B cell (primary cell): ENCODE results near the gene KCNA10. TPM values are rescaled to one million over a fixed set of nuclear protein-coding genes. Genes with fewer than 3 reads are reported as not detected.

ENCODE experiments used
- ATAC-seq: fragments of 200-7000 bp; cut with Tn5 transposase; one replicate; pipeline ENCODE4 v1.10.0; 2021; ENCODE audit warnings: low read depth, mild to moderate bottlenecking, moderate number of reproducible peaks, moderate library complexity
- CTCF ChIA-PET: fragments of 350-600 bp; sonication (Branson Sonifier 250); formaldehyde crosslinking; loops from one replicate; lab custom pipeline; 2021; ENCODE audit warnings: antibody characterized with exemption, inconsistent platforms; lab: Charles Lee
- POLR2A ChIA-PET: fragments of 350-600 bp; sonication (Branson Sonifier 250); formaldehyde crosslinking; loops from one replicate; lab custom pipeline; 2021; ENCODE audit warnings: antibody characterized with exemption; lab: Charles Lee
- DNase-seq: peaks from one replicate; pipeline ENCODE4 v3.0.0; 2013
- H2AFZ ChIP-seq: 2 replicates; pipeline ENCODE4 v1.6.1; 2012; ENCODE audit warnings: mild to moderate bottlenecking, low read depth, low read length; ENCODE audit not compliant: insufficient read depth, poor library complexity, severe bottlenecking
- H3K27ac ChIP-seq, 2 donors: 1 replicate in 1 of 2; 2 replicates in 1 of 2; pipeline ENCODE4 v1.5.1; 2012 to 2013; ENCODE audit warnings: low read length in 2 of 2, mild to moderate bottlenecking in 2 of 2, moderate library complexity in 1 of 2
- H3K27me3 ChIP-seq, 4 experiments: fragments of 200-600 bp in 1 of 4; sonication (generic) in 1 of 4; replicated peaks in 1 of 4; 1 replicate in 2 of 4; 2 replicates in 2 of 4; pipeline versions ENCODE4 v1.6.1 to v1.7.0; 2013 to 2016; ENCODE audit warnings: low read length in 3 of 4, mild to moderate bottlenecking in 2 of 4, mixed read lengths in 1 of 4, moderate library complexity in 1 of 4; ENCODE audit not compliant: insufficient read depth in 4 of 4, control insufficient read depth in 3 of 4; ENCODE audit errors: control extremely low read depth in 1 of 4
- H3K36me3 ChIP-seq, 2 experiments: replicated peaks in 1 of 2; 1 replicate in 1 of 2; 2 replicates in 1 of 2; pipeline versions ENCODE4 v1.6.1 to v1.7.1; 2013; ENCODE audit warnings: low read length in 1 of 2; ENCODE audit not compliant: insufficient read depth in 2 of 2, control insufficient read depth in 1 of 2; ENCODE audit errors: control extremely low read depth in 1 of 2, extremely low read depth in 1 of 2
- H3K4me1 ChIP-seq, 2 donors: fragments of 200-600 bp in 1 of 2; sonication (generic) in 1 of 2; 1 replicate in 1 of 2; 2 replicates in 1 of 2; pipeline versions ENCODE4 v1.5.1 to v1.6.1; 2013 to 2017; ENCODE audit warnings: low read length in 2 of 2; ENCODE audit not compliant: control insufficient read depth in 2 of 2, insufficient read depth in 2 of 2
- H3K4me2 ChIP-seq: replicated peaks from 2 replicates; pipeline ENCODE3; 2012; ENCODE audit warnings: mild to moderate bottlenecking, low read depth, low read length; ENCODE audit not compliant: poor library complexity, severe bottlenecking
- H3K4me3 ChIP-seq, 5 experiments: fragments of 200-600 bp in 1 of 5; sonication (generic) in 1 of 5; 1 replicate in 3 of 5; 2 replicates in 2 of 5; pipeline versions ENCODE4 v1.5.1 to v1.7.0; 2011 to 2016; ENCODE audit warnings: low read length in 4 of 5, mild to moderate bottlenecking in 4 of 5, low read depth in 2 of 5, control low read depth in 1 of 5, moderate library complexity in 1 of 5; ENCODE audit not compliant: insufficient read depth in 1 of 5; ENCODE audit errors: control extremely low read depth in 1 of 5, extremely low read depth in 1 of 5
- H3K79me2 ChIP-seq: fragments of 200-600 bp; sonication (generic); one replicate; pipeline ENCODE4 v1.6.0; 2016; ENCODE audit warnings: low read length; ENCODE audit not compliant: control insufficient read depth, insufficient read depth
- H3K9ac ChIP-seq: fragments of 200-600 bp; sonication (generic); 2 replicates; pipeline ENCODE4 v1.6.1; 2017; ENCODE audit warnings: mild to moderate bottlenecking, low read length, moderate library complexity
- H3K9me3 ChIP-seq, 3 donors: one replicate each; pipeline versions ENCODE4 v1.6.1 to v1.7.1; 2013; ENCODE audit warnings: low read length in 2 of 3; ENCODE audit not compliant: control insufficient read depth in 2 of 3, insufficient read depth in 1 of 3; ENCODE audit errors: control extremely low read depth in 1 of 3
- H4K20me1 ChIP-seq: 2 replicates; pipeline ENCODE4 v1.6.0; 2012; ENCODE audit warnings: mild to moderate bottlenecking, low read length; ENCODE audit not compliant: insufficient read depth, control insufficient read depth, poor library complexity, severe bottlenecking
- H3K27ac Mint-ChIP-seq: one replicate; pipeline ENCODE4 v1.8.0; 2021; ENCODE audit warnings: mixed read lengths
- H3K27me3 Mint-ChIP-seq: one replicate; pipeline ENCODE4 v1.8.0; 2021; ENCODE audit warnings: mixed read lengths
- H3K4me1 Mint-ChIP-seq: one replicate; pipeline ENCODE4 v1.8.0; 2021; ENCODE audit warnings: mixed read lengths
- H3K4me3 Mint-ChIP-seq: one replicate; pipeline ENCODE4 v1.8.0; 2021; ENCODE audit warnings: mixed read lengths
- H3K9me3 Mint-ChIP-seq: one replicate; pipeline ENCODE4 v1.8.0; 2022; ENCODE audit warnings: mixed read lengths; ENCODE audit not compliant: insufficient read depth
- EZH2 ChIP-seq: IDR thresholded peaks from 2 replicates; pipeline ENCODE4 v1.6.1; 2012; ENCODE audit warnings: borderline replicate concordance, low read depth, mild to moderate bottlenecking, moderate library complexity, low read length; ENCODE audit not compliant: insufficient read depth, poor library complexity, severe bottlenecking
- WGBS: methylation state at CpG from one replicate; pipeline ENCODE4 v1.1.5; 2013; ENCODE audit warnings: missing lambda C conversion rate; ENCODE audit not compliant: insufficient coverage; 5-methylcytosine and 5-hydroxymethylcytosine counted together
- intact Hi-C: fragments of 100-400 bp; cut with micrococcal nuclease; formaldehyde crosslinking; loops from one replicate; pipeline ENCODE4 v1.10.0; 2022
- polyA plus RNA-seq: library from polyadenylated mRNA; depleted of rRNA; stranded (reverse); fragments of >200 nt; gene quantifications from 2 replicates; pipeline ENCODE4 v1.2.3, GENCODE V29; 2012
- total RNA-seq, 2 donors: library from RNA; stranded (reverse); fragments of 120-200 nt in 1 of 2; gene quantifications; 1 replicate in 1 of 2; 2 replicates in 1 of 2; pipeline versions ENCODE4 v1.2.3 to v1.2.4, GENCODE V29; 2013 to 2022
- TF ChIP-seq, protein P1 (sequence below): fragments of 200-600 bp; IDR thresholded peaks from one replicate; pipeline ENCODE4 v1.8.0; 2022; ENCODE audit warnings: antibody characterized with exemption, mild to moderate bottlenecking

KCNA10 gene
- total and polyA plus RNA-seq, 2 donors (not counting 1 experiment from before 2014, with no cell fraction given), result not detected

DNA sequence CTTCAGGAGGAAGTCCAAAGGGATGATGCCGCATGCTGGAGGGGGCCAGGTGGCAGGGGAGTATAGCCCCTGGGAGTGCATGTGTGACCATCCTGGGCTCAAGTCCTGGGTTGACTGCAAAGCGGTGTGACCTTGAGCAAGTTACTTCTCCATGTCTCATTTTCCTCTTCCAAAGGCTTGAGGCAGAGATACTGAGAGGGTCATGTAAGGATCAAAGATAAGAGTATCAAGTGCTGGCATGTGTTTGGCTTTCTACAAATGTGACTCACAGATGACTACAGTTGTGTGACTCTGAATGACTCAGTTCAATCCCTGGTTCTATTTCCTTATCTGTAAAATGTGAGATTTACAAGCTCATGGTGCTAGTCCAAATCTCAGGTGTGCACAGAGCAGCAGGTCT is 41.9 kb downstream of the KCNA10 start:
- H3K9me3 Mint-ChIP-seq, result no peaks in the 10 kb centered on the region
- Histone ChIP-seq H3K4me3 (no peak overlapping the region), H3K4me1 (no peaks in the 10 kb centered on the region), H3K27me3 (peaks cover 0 to 8% (median 2%) of the 10 kb centered on the region in 4 experiments), H3K9me3 (peaks cover 0 to 2% (median 0%) of the 10 kb centered on the region in 3 donors), H3K79me2 (no peaks in the 10 kb centered on the region), H4K20me1 (no peaks in the 10 kb centered on the region), H3K36me3 (no peaks in the 10 kb centered on the region), H3K4me2 (no peak overlapping the region), H3K9ac (no peak overlapping the region), H2AFZ (no peak overlapping the region), H3K27ac (no peak overlapping the region)
- POLR2A ChIA-PET, result no interaction called here
- ATAC-seq, result no peak
- intact Hi-C loops, result no loop called here
- WGBS, result 100% methylated on average over 2 of the region's 2 CpGs
- TF ChIP-seq, protein P1, sequence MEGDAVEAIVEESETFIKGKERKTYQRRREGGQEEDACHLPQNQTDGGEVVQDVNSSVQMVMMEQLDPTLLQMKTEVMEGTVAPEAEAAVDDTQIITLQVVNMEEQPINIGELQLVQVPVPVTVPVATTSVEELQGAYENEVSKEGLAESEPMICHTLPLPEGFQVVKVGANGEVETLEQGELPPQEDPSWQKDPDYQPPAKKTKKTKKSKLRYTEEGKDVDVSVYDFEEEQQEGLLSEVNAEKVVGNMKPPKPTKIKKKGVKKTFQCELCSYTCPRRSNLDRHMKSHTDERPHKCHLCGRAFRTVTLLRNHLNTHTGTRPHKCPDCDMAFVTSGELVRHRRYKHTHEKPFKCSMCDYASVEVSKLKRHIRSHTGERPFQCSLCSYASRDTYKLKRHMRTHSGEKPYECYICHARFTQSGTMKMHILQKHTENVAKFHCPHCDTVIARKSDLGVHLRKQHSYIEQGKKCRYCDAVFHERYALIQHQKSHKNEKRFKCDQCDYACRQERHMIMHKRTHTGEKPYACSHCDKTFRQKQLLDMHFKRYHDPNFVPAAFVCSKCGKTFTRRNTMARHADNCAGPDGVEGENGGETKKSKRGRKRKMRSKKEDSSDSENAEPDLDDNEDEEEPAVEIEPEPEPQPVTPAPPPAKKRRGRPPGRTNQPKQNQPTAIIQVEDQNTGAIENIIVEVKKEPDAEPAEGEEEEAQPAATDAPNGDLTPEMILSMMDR, result no peak
- no peak for TF ChIP-seq EZH2
- no peak overlapping the region for H3K27ac Mint-ChIP-seq
- no peak for DNase-seq
- H3K27me3 Mint-ChIP-seq, result peaks cover 41% of the 10 kb centered on the region
- CTCF ChIA-PET, result interaction anchor here (1.7 kb wide), 1 partner anchor 19 kb away, joined by 4 read pairs; no protein-coding TSS in a partner anchor
- no peaks in the 10 kb centered on the region for H3K4me1 Mint-ChIP-seq
- no peak overlapping the region for H3K4me3 Mint-ChIP-seq

DNA sequence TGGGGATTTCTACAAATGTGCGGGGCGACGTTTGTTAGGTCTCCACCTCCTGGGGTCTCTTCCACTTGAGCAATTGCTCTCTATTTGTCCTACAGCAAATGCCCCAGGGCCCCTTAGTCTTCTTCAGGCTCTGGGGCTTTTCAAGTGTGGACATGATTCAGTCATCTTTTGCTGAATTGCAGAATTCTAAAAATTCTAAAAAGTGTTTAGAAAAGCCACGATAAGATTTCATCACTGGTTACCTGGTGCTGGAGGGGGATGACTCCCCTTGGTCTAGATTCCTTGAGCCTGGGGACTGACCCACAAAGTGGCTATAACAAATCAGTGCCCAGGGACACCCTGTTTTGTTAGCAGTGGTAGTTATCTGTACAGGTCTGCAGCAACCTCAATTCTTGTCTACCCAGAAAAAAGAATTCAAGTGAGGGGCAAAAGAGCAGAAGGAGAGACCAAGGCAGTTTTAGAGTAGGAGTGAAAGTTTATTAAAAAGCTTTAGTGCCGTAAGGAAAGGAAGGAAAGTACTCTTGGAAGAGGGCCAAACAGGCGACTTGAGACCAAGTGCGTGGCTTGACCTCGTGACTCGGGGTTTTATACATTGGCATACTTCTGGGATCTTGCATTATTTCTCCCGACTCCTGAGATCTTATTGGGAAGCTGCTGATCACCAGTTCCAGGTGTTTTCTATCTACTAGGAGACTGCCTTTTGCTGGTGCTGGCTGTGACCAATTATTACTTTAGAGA is 42.8 kb downstream of the KCNA10 start:
- ChIA-PET CTCF (interaction anchor here (1.7 kb wide), 1 partner anchor 19 kb away, joined by 4 read pairs; no protein-coding TSS in a partner anchor), POLR2A (no interaction called here)
- Histone ChIP-seq H3K4me1 (no peaks in the 10 kb centered on the region), H3K27ac (no peak overlapping the region), H3K36me3 (no peaks in the 10 kb centered on the region), H2AFZ (no peak overlapping the region), H3K27me3 (peaks cover 0 to 4% (median 1%) of the 10 kb centered on the region in 4 experiments), H3K79me2 (no peaks in the 10 kb centered on the region), H3K9me3 (peaks cover 0 to 2% (median 0%) of the 10 kb centered on the region in 3 donors), H3K4me2 (no peak overlapping the region), H3K9ac (no peak overlapping the region), H3K4me3 (no peak overlapping the region), H4K20me1 (no peaks in the 10 kb centered on the region)
- H3K4me3 Mint-ChIP-seq, result no peak overlapping the region
- peaks cover 41% of the 10 kb centered on the region for H3K27me3 Mint-ChIP-seq
- H3K4me1 Mint-ChIP-seq, result no peaks in the 10 kb centered on the region
- DNase-seq (no peak), ATAC-seq (no peak)
- intact Hi-C loops, result no loop called here
- no peak overlapping the region for H3K27ac Mint-ChIP-seq
- H3K9me3 Mint-ChIP-seq, result no peaks in the 10 kb centered on the region
- no peak for TF ChIP-seq EZH2
- TF ChIP-seq, protein P1, result no peak
- WGBS, result 29% methylated on average over 7 of the region's 10 CpGs
